Uterus (tissue), 4 donors: ENCODE results near the gene KDM6B. TPM values are rescaled to one million over a fixed set of nuclear protein-coding genes. Genes with fewer than 3 reads are reported as not detected.

Experiments
- DNase-seq, 2 donors: peaks; one replicate each; pipeline ENCODE4 v3.0.0-alpha.2; 2019 to 2020
- H3K27ac ChIP-seq, 2 donors: fragments of 200-600 bp; sonication (generic); 1 replicate in 1 of 2; 2 replicates in 1 of 2; pipeline ENCODE4 v1.5.1; 2016 to 2018
- H3K27me3 ChIP-seq, 2 donors: fragments of 200-600 bp; sonication (generic); one replicate each; pipeline ENCODE4 v1.5.1; 2018 to 2019; ENCODE audit warnings: control low read depth in 1 of 2
- H3K36me3 ChIP-seq, 2 donors: fragments of 200-600 bp; sonication (generic); one replicate each; pipeline ENCODE4 v1.5.1; 2019; ENCODE audit warnings: control low read depth in 1 of 2
- H3K4me1 ChIP-seq, 2 donors: fragments of 200-600 bp; sonication (generic); one replicate each; pipeline ENCODE4 v1.5.1; 2018 to 2019; ENCODE audit warnings: control low read depth in 1 of 2
- H3K4me3 ChIP-seq, 2 donors: fragments of 200-600 bp; sonication (generic); 1 replicate in 1 of 2; 2 replicates in 1 of 2; pipeline ENCODE4 v1.5.1; 2018 to 2019; ENCODE audit warnings: mild to moderate bottlenecking in 1 of 2
- H3K9me3 ChIP-seq, 2 donors: fragments of 200-600 bp; sonication (generic); one replicate each; pipeline ENCODE4 v1.5.1; 2019; ENCODE audit warnings: control low read depth in 1 of 2
- CTCF ChIP-seq, 4 experiments: fragments of 200-600 bp in 2 of 4; fragments of 450-650 bp in 2 of 4; sonication (generic) in 2 of 4; IDR thresholded peaks; one replicate each; pipeline ENCODE4 v1.5.1; 2016 to 2019; ENCODE audit warnings: antibody characterized with exemption in 4 of 4, mild to moderate bottlenecking in 2 of 4, moderate library complexity in 1 of 4
- POLR2A ChIP-seq, 2 donors: fragments of 450-650 bp; IDR thresholded peaks; one replicate each; pipeline ENCODE4 v1.6.1; 2016; ENCODE audit warnings: antibody characterized with exemption in 2 of 2, mild to moderate bottlenecking in 1 of 2, moderate library complexity in 1 of 2
- intact Hi-C: fragments of 100-400 bp; cut with DNase I; formaldehyde crosslinking; loops from one replicate; pipeline ENCODE4 v1.15.1; 2023; ENCODE audit warnings: low total_unique reads
- total RNA-seq, 4 donors: library from RNA; depleted of rRNA in 3 of 4; stranded (reverse); fragments of >200 nt in 3 of 4; gene quantifications; one replicate each; pipeline versions ENCODE4 v1.1.0 to v1.2.4, GENCODE V29; 2014 to 2023
- donor health status: DM: yes; HTN: yes; CAD: no.

The KDM6B gene
- total RNA-seq, 4 donors from 2014 or later, result 2.6 to 47.9 (median 4.4) TPM

- Histone ChIP-seq H3K4me1 (no peaks in the 10 kb centered on the region), H3K36me3 (no peaks in the 10 kb centered on the region), H3K27ac (no peak overlapping the region), H3K9me3 (no peaks in the 10 kb centered on the region), H3K27me3 (no peaks in the 10 kb centered on the region), H3K4me3 (no peak overlapping the region)
- DNase-seq, result no peak
- intact Hi-C loops, result loop anchor here (10.0 kb wide), 1 partner anchor 75 kb away; no protein-coding TSS in a partner anchor
- no peak for TF ChIP-seq POLR2A (IDR thresholded peaks at IDR 0.05)
- no peak for TF ChIP-seq CTCF (IDR thresholded peaks at IDR 0.05)
Measured at GRCh38 chr17:7820231-7820630, 13.8 kb upstream of the KDM6B start.

GRCh38 chr17:7822126-7822525, 11.9 kb upstream of the KDM6B start:
- TF ChIP-seq POLR2A (IDR thresholded peaks at IDR 0.05) (no peak), CTCF (IDR thresholded peaks at IDR 0.05) (no peak)
- no peak overlapping the region for H3K27ac ChIP-seq

GRCh38 chr17:7823581-7824001, 10.4 kb upstream of the KDM6B start:
- no peak for TF ChIP-seq CTCF (IDR thresholded peaks at IDR 0.05)
- TF ChIP-seq POLR2A (IDR thresholded peaks at IDR 0.05), result no peak
- no peak overlapping the region for H3K4me3 ChIP-seq
- H3K9me3 ChIP-seq, result no peaks in the 10 kb centered on the region
- no peaks in the 10 kb centered on the region for H3K4me1 ChIP-seq
- H3K27ac ChIP-seq, result no peak overlapping the region
- no peaks in the 10 kb centered on the region for H3K27me3 ChIP-seq
- intact Hi-C loops, result loop anchor here (10.0 kb wide), 1 partner anchor 79 kb away; no protein-coding TSS in a partner anchor
- no peaks in the 10 kb centered on the region for H3K36me3 ChIP-seq
- DNase-seq, result no peak

More at GRCh38 chr17:7822126-7822525, 11.9 kb upstream of the KDM6B start:
- no peak for DNase-seq
- Histone ChIP-seq H3K4me3 (no peak overlapping the region), H3K27me3 (no peaks in the 10 kb centered on the region), H3K36me3 (no peaks in the 10 kb centered on the region), H3K4me1 (no peaks in the 10 kb centered on the region), H3K9me3 (no peaks in the 10 kb centered on the region)
- intact Hi-C loops, result loop anchor here (10.0 kb wide), 1 partner anchor 77 kb away; no protein-coding TSS in a partner anchor

GRCh38 chr17:7824021-7824924, 9.7 kb upstream of the KDM6B start:
- DNase-seq, result no peak
- no peaks in the 10 kb centered on the region for H3K36me3 ChIP-seq
- intact Hi-C loops, result loop anchor here (10.0 kb wide), 1 partner anchor 79 kb away; no protein-coding TSS in a partner anchor
- TF ChIP-seq POLR2A (IDR thresholded peaks at IDR 0.05) (no peak), CTCF (IDR thresholded peaks at IDR 0.05) (no peak)
- H3K27ac ChIP-seq, result no peak overlapping the region
- no peaks in the 10 kb centered on the region for H3K4me1 ChIP-seq
- H3K27me3 ChIP-seq, result no peaks in the 10 kb centered on the region
- no peaks in the 10 kb centered on the region for H3K9me3 ChIP-seq
- H3K4me3 ChIP-seq, result no peak overlapping the region
